Heart left ventricle (tissue), 16 donors: ENCODE results near the gene HSPA1B. TPM values are rescaled to one million over a fixed set of nuclear protein-coding genes. Genes with fewer than 3 reads are reported as not detected.

Experiments
- ATAC-seq, 4 donors: fragments of 200-7000 bp; cut with Tn5 transposase; one replicate each; pipeline ENCODE4 v1.9.1; 2020 to 2022; ENCODE audit warnings: moderate library complexity in 4 of 4, mild to moderate bottlenecking in 3 of 4, moderate number of reproducible peaks in 1 of 4
- DNase-seq, 5 donors: peaks; one replicate each; pipeline ENCODE4 v3.0.0-alpha.2; 2020
- H3K27ac ChIP-seq, 12 donors: fragments of 200-600 bp; sonication (generic) in 4 of 12; one replicate each; pipeline versions ENCODE4 v1.5.0 to v1.8.0; 2016 to 2022; ENCODE audit warnings: mild to moderate bottlenecking in 2 of 12
- H3K27me3 ChIP-seq, 9 donors: fragments of 200-600 bp; sonication (generic) in 2 of 9; one replicate each; pipeline versions ENCODE4 v1.5.1 to v1.8.0; 2016 to 2022; ENCODE audit warnings: mild to moderate bottlenecking in 3 of 9
- H3K36me3 ChIP-seq, 9 donors: fragments of 200-600 bp; sonication (generic) in 2 of 9; one replicate each; pipeline versions ENCODE4 v1.5.0 to v1.8.0; 2018 to 2022; ENCODE audit warnings: mild to moderate bottlenecking in 2 of 9
- H3K4me1 ChIP-seq, 12 donors: fragments of 200-600 bp; sonication (generic) in 4 of 12; one replicate each; pipeline versions ENCODE4 v1.5.0 to v1.8.0; 2016 to 2022; ENCODE audit warnings: mild to moderate bottlenecking in 3 of 12
- H3K4me3 ChIP-seq, 12 donors: fragments of 200-600 bp; sonication (generic) in 4 of 12; one replicate each; pipeline versions ENCODE4 v1.5.0 to v1.8.0; 2017 to 2022; ENCODE audit warnings: mild to moderate bottlenecking in 9 of 12, moderate library complexity in 4 of 12
- H3K9me3 ChIP-seq, 12 donors: fragments of 200-600 bp; sonication (generic) in 4 of 12; one replicate each; pipeline versions ENCODE4 v1.5.0 to v1.8.0; 2016 to 2022; ENCODE audit warnings: mild to moderate bottlenecking in 1 of 12
- CTCF ChIP-seq, 12 donors: fragments of 200-600 bp; sonication (generic) in 4 of 12; IDR thresholded peaks; one replicate each; pipeline versions ENCODE4 v1.5.0 to v1.8.0; 2018 to 2022; ENCODE audit warnings: antibody characterized with exemption in 12 of 12, mild to moderate bottlenecking in 5 of 12
- POLR2A ChIP-seq, 2 donors: fragments of 450-650 bp; IDR thresholded peaks; one replicate each; pipeline ENCODE4 v1.6.1; 2017; ENCODE audit warnings: antibody characterized with exemption in 2 of 2, mild to moderate bottlenecking in 2 of 2, moderate library complexity in 2 of 2
- WGBS, 4 donors: extraction: QIAGEN DNeasy Blood & Tissue Kit in 2 of 4; methylation state at CpG; one replicate each; pipeline versions ENCODE4 v1.1.5 to v1.1.7; 2013 to 2018; 5-methylcytosine and 5-hydroxymethylcytosine counted together
- intact Hi-C, 10 donors: fragments of 100-400 bp; cut with DNase I; formaldehyde crosslinking; loops; one replicate each; pipeline versions ENCODE4 v1.11.1 to v1.14.2; 2022
- polyA plus RNA-seq, 2 donors: library from polyadenylated mRNA; stranded (reverse); fragments of 200-250 nt; gene quantifications; one replicate each; pipeline ENCODE4 v1.2.3, GENCODE V29; 2013
- total RNA-seq, 9 donors: library from RNA; depleted of rRNA in 2 of 9; stranded (reverse); fragments of >200 nt in 2 of 9; fragmentation: NEBNext Ultra II Directional in 3 of 9; extraction: Animal tissue kit (Norgen Biotek cat#: 25700) in 3 of 9; gene quantifications; one replicate each; pipeline versions ENCODE4 v1.1.0 to v1.2.4, GENCODE V29; 2016 to 2023
- donor health status: ischemic (EF 13 %, LVEDD 7.1; RV severe dilation, severe dysfunction).
- donor health status: healthy with polysubstance abuse.
- donor health status: DM: no; HTN: yes; CAD: no.
- donor health status: DM: no; HTN: no; CAD: no.
- donor health status: ischemic (EF 25% LVEDD 6.9; RV normal size, moderate dysfunction).
- donor health status: ischemic (EF 25% LVEDD 5.7; RV mildly dilated, moderate dysfunction).
- donor health status: healthy.
- donor health status: DM: yes; HTN: yes; CAD: no.
- donor health status: ischemic (EF 35%, LVEDD 5.7; RV mildly dilated, moderate dysfunction).
- donor health status: nonischemic (EF 11% LVEDD 7.7; RV severe dilation, severe dysfunction).
- donor health status: DM: yes; HTN: yes; CAD: no.
- donor health status: PGD.
- donor health status: ischemic (EF 29% LVEDD 5.4; RV normal size, mild dysfunction).
- donor health status: nonischemic (EF 23%, LVEDD 6.1; RV moderate dilation, normal function).

The HSPA1B gene
- total and polyA plus RNA-seq, 11 donors = 35.2 to 306 (median 146) TPM

DNA sequence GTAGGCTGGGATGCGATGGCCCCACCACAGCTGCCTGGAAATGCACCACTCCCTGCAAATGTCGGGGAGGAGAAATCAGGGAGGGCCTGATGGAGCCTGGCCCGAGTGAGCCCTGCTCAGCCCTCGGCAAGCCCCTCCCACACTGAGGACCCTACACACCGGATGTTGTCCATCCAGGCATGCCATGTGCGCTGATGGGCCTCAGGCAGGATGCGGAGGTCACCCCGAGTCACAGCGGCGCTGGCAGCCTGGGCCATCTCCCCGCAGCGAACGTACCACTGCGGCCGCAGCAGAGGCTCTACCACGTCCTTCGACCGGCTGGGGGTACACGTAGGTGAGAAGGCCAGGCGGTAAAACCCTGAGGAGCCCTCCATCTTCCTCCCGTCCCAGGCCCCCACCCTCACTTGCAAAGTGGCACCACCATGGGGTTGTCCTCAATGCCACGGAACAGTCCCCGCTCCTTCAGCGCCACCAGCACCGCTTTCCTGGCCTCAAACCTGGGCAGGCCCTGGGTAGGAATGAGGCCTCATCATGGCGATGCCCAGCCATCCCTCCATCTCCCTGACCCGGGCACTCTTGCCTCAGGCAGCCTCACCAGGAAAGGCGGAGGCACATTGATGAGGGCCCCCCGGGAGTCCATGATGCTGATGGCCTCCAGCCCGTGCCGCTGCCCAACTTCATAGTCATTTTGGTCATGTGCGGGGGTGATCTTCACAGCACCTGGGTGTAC lies 45.2 kb upstream of the HSPA1B start:
- no peak overlapping the region for H3K4me3 ChIP-seq
- H3K9me3 ChIP-seq = no peaks in the 10 kb centered on the region
- H3K27me3 ChIP-seq = no peaks in the 10 kb centered on the region
- peaks cover 0 to 8% (median 2%) of the 10 kb centered on the region in 12 donors for H3K4me1 ChIP-seq
- WGBS, 4 donors = 90 to 94% (median 93%) methylated on average over 27 to 32 of the region's 32 CpGs
- ATAC-seq (no peak), DNase-seq (no peak)
- intact Hi-C loops = no loop called here
- TF ChIP-seq POLR2A (IDR thresholded peaks at IDR 0.05) = no peak
- no peak for TF ChIP-seq CTCF (IDR thresholded peaks at IDR 0.05)
- H3K27ac ChIP-seq = no peak overlapping the region
- H3K36me3 ChIP-seq = peaks cover 0 to 91% (median 69%) of the 10 kb centered on the region in 9 donors

GRCh38 chr6:31784098-31784925 lies 43.2 kb upstream of the HSPA1B start:
- no peak for TF ChIP-seq POLR2A (IDR thresholded peaks at IDR 0.05)
- ATAC-seq (no peak), DNase-seq (peak in 1 of 5 donors; percentile 11)
- Histone ChIP-seq H3K27me3 (no peaks in the 10 kb centered on the region), H3K36me3 (peaks cover 0 to 83% (median 69%) of the 10 kb centered on the region in 9 donors), H3K27ac (no peak overlapping the region), H3K4me1 (no peaks in the 10 kb centered on the region), H3K4me3 (no peak overlapping the region), H3K9me3 (no peaks in the 10 kb centered on the region)
- intact Hi-C loops = no loop called here
- 93 to 96% (median 96%) methylated on average over 15 of the region's 15 CpGs for WGBS, 4 donors

- Histone ChIP-seq H3K27me3 (no peaks in the 10 kb centered on the region), H3K36me3 (peaks cover 0 to 81% (median 65%) of the 10 kb centered on the region in 9 donors), H3K4me1 (no peaks in the 10 kb centered on the region), H3K27ac (no peak overlapping the region), H3K4me3 (no peak overlapping the region), H3K9me3 (no peaks in the 10 kb centered on the region)
- intact Hi-C loops = no loop called here
- no peak for TF ChIP-seq POLR2A (IDR thresholded peaks at IDR 0.05)
- no peak for TF ChIP-seq CTCF (IDR thresholded peaks at IDR 0.05)
- ATAC-seq = no peak
- 96 to 98% (median 96%) methylated on average over 10 to 11 of the region's 11 CpGs for WGBS, 4 donors
- no peak for DNase-seq
Observed at GRCh38 chr6:31785475-31785874, 42.1 kb upstream of the HSPA1B start.

DNA sequence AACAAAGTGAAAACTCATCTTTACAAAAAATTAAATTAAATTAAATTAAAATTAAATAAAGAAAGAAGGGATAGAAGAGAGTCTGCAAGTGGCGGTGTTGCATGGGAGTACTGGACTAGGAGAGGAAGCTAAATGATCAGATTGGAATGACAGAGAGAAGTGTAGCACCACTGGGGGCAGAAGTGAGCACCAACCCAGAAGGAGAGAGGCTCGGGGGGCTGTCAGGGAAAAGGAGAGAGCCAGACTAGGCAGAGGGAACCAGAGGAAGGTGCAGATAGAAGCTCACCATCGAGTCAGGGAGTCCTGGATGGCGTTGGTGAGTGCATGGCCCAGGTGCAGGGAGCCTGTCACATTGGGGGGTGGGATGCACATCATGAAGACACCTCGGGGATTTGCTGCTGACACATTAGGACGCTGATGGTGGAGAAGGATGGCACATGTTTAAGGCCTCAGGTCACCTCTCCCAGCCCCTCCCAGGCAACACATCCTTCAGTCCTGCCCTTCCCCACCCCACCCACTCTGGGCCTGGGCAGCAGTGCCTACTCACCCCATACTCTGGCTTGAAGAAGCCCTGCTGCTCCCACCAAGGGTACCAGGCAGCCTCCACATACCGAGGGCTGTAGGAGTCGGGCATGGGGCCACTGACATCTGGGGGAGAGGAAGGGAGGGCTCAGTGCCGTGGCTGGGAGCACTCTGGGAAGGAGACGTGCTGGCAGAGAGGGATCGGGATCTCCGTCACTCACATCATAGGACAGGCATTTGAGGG lies 36.0 kb upstream of the HSPA1B start:
- intact Hi-C loops = loop anchor here in 2 of 10 donors (5.0 to 10.0 kb wide), 2 partner anchors 41 to 57 kb away; partner anchors contain the start of gene CLIC1 (in 1 of the 2)
- ATAC-seq = no peak

More for the DNA sequence above, 36.0 kb upstream of the HSPA1B start:
- WGBS, 4 donors = 67 to 72% (median 70%) methylated on average over 12 of the region's 12 CpGs
- Histone ChIP-seq H3K27me3 (no peaks in the 10 kb centered on the region), H3K9me3 (no peaks in the 10 kb centered on the region), H3K36me3 (peaks cover 0 to 53% (median 33%) of the 10 kb centered on the region in 9 donors), H3K4me3 (no peak overlapping the region), H3K4me1 (peaks cover 0 to 33% (median 18%) of the 10 kb centered on the region in 12 donors), H3K27ac (no peak overlapping the region)
- TF ChIP-seq CTCF (IDR thresholded peaks at IDR 0.05) (peak; percentile 24 to 61 (median 40)), POLR2A (IDR thresholded peaks at IDR 0.05) (no peak)
- no peak for DNase-seq
